HG03097 (cell line): ENCODE results near the gene NUP210L.
A peak's percentile ranks its signal among the peaks of the same experiment; 100 is the strongest.

Experiments used
- ATAC-seq: cut with Tn5 transposase; IDR thresholded peaks from one replicate; pipeline ENCODE4 v1.9.1; 2021; ENCODE audit not compliant: unreplicated experiment, low FRiP score

Gene NUP210L

DNA sequence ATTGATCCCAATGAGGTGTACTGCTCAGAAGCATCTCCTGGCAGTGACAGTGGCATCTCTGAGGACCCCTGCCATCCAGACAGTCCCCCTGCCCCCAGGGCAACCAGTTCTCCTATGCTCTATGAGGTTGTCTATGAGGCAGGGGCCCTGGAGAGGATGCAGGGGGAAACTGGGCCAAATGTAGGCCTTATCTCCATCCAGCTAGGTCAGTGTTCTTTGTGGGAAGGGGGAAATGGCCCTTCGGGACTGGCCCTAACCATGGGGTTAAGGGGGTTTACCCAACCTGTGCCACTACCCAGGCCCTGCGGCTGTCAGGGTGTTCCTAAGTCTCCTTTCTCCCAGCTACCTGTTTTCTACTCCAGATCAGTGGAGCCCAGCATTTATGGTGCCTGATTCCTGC is 185.9 kb downstream of the NUP210L start:
- no peak for ATAC-seq

- no peak for ATAC-seq
These were observed 186.5 kb downstream of the NUP210L start for GRCh38 chr1:153968408-153968807.

GRCh38 chr1:153968000-153968363 is 186.9 kb downstream of the NUP210L start:
- ATAC-seq, result no peak

GRCh38 chr1:153967107-153967999 is 187.5 kb downstream of the NUP210L start, which contains the start of gene CREB3L4:
CREB3L4 (plus strand) TSS chr1:153967902; CDS start chr1:153968526, 624 bp downstream.
- peak; percentile 75 for ATAC-seq

- no peak for ATAC-seq
These were observed 191.0 kb downstream of the NUP210L start for GRCh38 chr1:153963850-153964331.

- ATAC-seq, result peak; percentile 35
These were observed 191.6 kb downstream of the NUP210L start, which contains the start of gene SLC39A1 for GRCh38 chr1:153963030-153963849. SLC39A1 (minus strand) TSS chr1:153963537; CDS start chr1:153962715, 822 bp downstream.

- ATAC-seq, result no peak
These were observed 192.5 kb downstream of the NUP210L start for GRCh38 chr1:153962088-153963029.

GRCh38 chr1:153961421-153961820 is 193.5 kb downstream of the NUP210L start:
- ATAC-seq, result no peak

GRCh38 chr1:153960206-153960605 is 194.7 kb downstream of the NUP210L start:
- no peak for ATAC-seq

GRCh38 chr1:153959454-153959853 is 195.4 kb downstream of the NUP210L start:
- ATAC-seq, result no peak

GRCh38 chr1:153958961-153959260 is 196.0 kb downstream of the NUP210L start:
- no peak for ATAC-seq

DNA sequence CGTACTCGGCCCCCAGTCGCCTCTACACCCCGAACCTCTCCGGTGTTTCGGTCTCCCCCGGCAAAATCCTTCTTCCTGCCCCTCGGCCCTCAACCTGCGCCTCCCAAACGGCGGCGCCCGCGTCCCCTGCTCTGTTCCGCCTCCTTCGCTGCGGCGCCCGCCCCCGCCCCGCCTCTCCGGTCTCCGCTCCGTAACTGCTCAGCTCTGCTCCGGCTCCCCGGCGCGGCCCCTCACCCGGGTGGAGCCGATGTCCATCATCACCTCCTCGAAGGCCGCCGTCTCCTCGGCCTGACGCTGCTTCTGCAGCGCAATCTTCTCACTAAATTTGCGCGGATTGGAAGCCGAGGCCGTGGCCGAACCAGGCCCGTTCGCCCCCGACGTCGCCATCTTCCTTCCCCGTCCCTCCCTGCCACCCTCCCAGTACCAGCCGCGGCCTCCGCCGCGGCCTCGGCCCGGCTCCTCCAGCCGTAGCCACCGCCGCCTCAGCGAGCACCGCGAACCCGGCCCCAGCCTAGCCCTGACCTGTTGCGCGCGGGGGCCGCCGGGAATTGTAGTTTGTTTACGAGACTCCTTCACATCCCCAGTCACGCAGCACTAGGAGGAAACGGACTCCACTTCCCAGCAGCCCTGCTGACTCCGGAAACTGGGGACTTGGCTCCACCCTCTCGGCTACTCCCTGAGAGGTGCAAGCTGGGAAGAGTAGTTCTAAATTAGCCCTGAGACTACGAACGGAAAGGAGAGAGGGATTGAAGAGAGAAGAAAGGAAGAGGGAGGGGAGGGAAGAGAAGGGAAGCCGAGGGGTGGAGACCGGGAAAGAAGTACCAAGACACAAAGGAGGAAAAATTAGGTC is 196.5 kb downstream of the NUP210L start, which contains the start of gene CRTC2:
Gene CRTC2 (minus strand): TSS at position 502 of the 850 bp plus-strand sequence. CDS start 115 bp downstream, at position 387.
- ATAC-seq, result peak; percentile 70

DNA sequence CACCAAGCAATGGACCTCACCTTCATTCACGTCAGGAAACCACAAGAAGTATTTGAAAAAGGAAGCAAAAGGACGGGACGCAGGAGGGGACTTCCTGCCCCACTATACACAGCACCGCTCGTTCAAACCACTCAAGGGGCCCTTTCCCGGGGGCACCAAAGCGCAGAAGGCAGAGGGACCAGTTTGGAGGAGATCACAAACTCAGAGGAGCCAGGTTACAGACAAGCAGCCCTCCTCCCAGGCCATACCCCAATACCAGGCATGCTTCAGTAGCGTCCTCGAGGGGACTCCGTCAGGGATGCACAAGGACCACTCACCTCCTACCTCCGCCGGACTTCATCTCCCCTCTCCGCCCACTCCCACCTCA is 197.1 kb downstream of the NUP210L start:
- peak; percentile 13 for ATAC-seq

DNA sequence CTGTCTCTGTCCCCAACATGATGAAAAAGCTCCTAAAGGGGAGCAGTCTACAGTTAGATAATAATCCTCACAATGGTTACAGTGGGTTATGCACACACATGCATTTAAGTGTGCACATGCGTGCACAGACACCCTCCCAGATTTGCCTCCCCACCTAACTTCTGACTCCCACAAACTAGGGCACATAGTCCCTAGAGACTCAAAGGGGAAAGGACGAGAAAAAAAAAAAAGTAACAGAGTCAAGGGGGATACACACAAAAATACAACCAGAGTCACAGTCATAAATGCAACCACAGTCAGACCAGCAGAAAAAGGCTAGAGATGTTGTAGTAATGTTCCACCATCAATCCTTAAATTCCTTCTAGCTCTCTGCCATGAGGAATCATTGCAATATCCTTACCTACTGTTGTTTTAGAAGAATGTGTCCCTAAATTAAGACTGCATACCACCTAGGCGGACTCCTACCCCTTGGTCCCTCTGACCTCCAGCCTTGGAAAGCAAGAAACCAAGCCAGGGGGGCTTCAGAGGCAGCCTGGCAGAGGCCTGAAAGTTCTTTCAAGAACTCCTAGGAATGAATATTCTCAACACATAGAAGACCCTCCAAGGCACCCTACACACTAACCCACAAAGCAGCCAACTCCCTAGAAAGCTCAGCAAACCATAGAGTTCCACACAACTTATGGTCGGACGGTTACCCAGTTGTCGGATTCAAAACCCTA is 197.7 kb downstream of the NUP210L start:
- no peak for ATAC-seq

GRCh38 chr1:153954826-153955225 is 200.0 kb downstream of the NUP210L start:
- no peak for ATAC-seq

DNA sequence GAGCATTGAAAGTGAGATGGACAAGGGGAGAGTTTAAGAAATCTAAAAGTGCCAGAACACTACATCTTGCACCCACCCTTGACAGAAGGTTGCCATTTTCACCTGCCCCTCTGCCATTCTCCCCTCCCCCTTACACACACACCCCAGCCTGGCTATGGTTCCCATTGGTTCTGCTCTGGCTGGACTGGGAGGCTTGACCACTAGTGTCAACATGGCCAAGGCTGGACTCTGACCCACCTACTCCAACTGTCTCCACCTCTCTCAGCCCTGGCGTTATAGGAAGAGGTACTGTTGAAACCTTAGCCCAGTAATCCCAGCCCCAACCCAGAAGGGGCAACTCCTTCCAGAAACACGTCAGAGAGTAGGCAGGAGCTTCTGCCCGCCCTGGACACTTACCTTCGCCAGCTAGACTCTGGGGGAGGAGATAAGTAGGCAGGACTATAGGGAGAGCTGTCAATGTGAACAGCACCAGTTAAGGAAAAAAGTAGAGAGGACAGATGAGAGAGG is 201.0 kb downstream of the NUP210L start:
- ATAC-seq, result no peak

DNA sequence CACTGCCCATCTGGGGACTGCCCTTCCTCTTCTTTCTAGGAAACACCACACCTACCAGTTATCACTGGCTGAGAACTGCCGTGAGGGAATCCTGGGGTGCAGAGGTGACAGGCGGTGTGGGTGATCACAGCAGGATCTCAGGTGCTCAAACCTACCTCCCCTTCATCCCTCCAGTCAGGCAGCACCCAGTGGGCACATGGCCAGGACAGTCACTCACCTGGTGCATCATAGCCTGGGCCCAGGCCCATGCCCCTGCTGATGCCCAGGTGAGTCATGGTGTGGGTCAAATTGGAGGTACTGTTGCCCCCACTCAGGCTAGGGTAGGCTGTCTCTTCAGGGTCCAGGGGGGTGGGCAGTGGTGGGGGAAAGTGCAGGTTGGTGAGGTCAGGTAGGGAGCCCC is 203.1 kb downstream of the NUP210L start:
- no peak for ATAC-seq

GRCh38 chr1:153951183-153951582 is 203.7 kb downstream of the NUP210L start:
- ATAC-seq, result no peak
